Measurements from ENCODE around the gene LPCAT1.

The LPCAT1 gene

GRCh38 chr5:1419476-1420210 lies 104.1 kb downstream of the LPCAT1 start:
- no peak for DNase-seq (ENCODE audit: low read depth)
- TF ChIP-seq CTCF (conservative IDR thresholded peaks at IDR 0.05; ENCODE audit: low read length): no peak

GRCh38 chr5:1418921-1419280 lies 104.9 kb downstream of the LPCAT1 start:
- no peak for DNase-seq (ENCODE audit: low read depth)
- H3K4me3 ChIP-seq (ENCODE audit: low read length): no peak overlapping the region
- TF ChIP-seq CTCF (conservative IDR thresholded peaks at IDR 0.05; ENCODE audit: low read length): no peak

More at GRCh38 chr5:1419476-1420210, 104.1 kb downstream of the LPCAT1 start:
- H3K4me3 ChIP-seq (ENCODE audit: low read length): no peak overlapping the region

GRCh38 chr5:1418238-1418920 lies 105.4 kb downstream of the LPCAT1 start:
- DNase-seq (ENCODE audit: low read depth): no peak
- no peak overlapping the region for H3K4me3 ChIP-seq (ENCODE audit: low read length)
- no peak for TF ChIP-seq CTCF (conservative IDR thresholded peaks at IDR 0.05; ENCODE audit: low read length)

- TF ChIP-seq CTCF (conservative IDR thresholded peaks at IDR 0.05; ENCODE audit: low read length): no peak
- no peak for DNase-seq (ENCODE audit: low read depth)
- no peak overlapping the region for H3K4me3 ChIP-seq (ENCODE audit: low read length)
Observed at GRCh38 chr5:1417586-1418225, 106.1 kb downstream of the LPCAT1 start.

- H3K4me3 ChIP-seq (ENCODE audit: low read length): no peak overlapping the region
- no peak for DNase-seq (ENCODE audit: low read depth)
- no peak for TF ChIP-seq CTCF (conservative IDR thresholded peaks at IDR 0.05; ENCODE audit: low read length)
Observed at GRCh38 chr5:1416856-1417469, 106.8 kb downstream of the LPCAT1 start.

- DNase-seq (ENCODE audit: low read depth): no peak
- no peak overlapping the region for H3K4me3 ChIP-seq (ENCODE audit: low read length)
- no peak for TF ChIP-seq CTCF (conservative IDR thresholded peaks at IDR 0.05; ENCODE audit: low read length)
Observed at GRCh38 chr5:1415626-1416360, 108.0 kb downstream of the LPCAT1 start.
